Activated T-cell treated with anti-CD3 and anti-CD28 coated beads, Interleukin-2, amount 50 U/mL, for 1 hour (primary cell): ENCODE results near the gene DNAAF3.

Experiments used
- DNase-seq: peaks from one replicate; pipeline ENCODE4 v3.0.0-alpha.2; 2020

The DNAAF3 gene

DNA sequence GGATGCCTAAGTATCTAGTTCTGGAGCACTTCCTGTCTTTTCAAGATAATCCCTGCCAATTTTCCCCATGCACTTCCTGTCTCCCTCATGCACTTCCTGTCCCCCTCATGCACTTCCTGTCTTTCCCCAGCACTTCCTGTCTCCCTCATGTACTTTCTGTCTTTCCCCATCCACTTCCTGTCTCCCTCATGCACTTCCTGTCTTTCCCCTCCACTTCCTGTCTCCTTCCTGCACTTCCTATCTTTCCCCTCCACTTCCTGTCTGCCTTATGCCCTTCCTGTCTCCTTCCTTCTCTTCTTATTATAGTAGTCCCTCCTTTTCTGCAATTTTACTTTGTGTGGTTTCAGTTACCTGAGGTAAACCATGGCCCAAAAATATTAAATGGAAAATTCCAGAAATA, 14.4 kb downstream of the DNAAF3 start:
- no peak for DNase-seq

GRCh38 chr19:55149078-55150003, 17.1 kb downstream of the DNAAF3 start, which contains the start of gene TNNT1:
Gene TNNT1 (minus strand): TSS chr19:55149206. CDS start chr19:55147157, 2,049 bp downstream.
- no peak for DNase-seq

- no peak for DNase-seq
Observed at GRCh38 chr19:55147545-55148251, 18.7 kb downstream of the DNAAF3 start.

- no peak for DNase-seq
Observed at GRCh38 chr19:55146705-55147273, 19.6 kb downstream of the DNAAF3 start.

DNA sequence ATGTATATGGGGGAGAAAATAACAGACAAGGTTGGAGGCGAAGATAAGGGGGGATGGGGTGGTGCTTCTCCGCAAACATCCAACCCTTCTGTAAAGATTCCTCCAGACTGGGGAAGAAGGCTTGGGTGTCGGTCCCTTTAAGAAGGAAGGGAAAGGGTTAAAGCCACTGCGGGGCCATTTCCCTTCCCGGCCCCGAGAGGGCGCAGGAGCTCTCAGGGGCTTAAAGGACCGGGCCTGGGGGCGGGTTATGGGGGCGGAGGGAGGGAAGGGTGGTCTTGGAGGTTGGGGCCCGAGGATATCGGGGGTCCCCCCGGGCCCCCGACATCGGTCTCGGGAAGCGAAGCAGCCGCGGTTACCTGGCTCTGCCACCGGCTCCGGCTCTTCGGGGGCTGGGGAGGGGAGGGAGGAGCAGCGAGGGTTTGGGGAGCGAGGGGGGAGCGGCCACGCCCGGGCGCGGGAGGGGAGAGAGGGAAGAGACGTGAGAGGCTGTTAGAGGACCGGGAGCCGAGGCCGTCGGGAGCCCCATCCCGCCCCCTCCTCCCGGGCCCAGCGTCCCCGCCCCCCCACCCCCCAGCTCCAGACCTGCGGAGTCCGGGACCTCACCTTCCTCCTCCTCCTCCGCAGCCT, 20.2 kb downstream of the DNAAF3 start:
- DNase-seq = peak; percentile 37

DNA sequence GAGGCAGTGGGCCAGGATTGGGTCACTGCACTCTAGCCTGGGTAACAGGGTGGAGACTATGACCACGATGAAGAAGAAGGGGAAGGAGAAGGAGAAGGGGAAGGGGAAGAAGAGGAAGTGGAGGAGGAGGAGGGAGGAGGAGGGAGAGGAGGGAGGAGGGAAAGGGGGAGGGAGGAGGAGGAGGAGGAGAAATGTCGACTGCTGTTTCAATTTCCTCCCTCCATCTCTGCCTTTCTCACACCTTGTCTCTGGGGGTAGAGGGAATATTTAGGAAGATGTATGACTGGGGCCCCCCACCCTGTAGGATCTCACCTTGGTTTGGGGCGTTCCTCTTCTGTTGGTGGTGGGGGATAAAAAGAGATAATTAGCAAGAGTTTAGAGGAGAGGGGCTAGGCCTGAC, 21.2 kb downstream of the DNAAF3 start:
- no peak for DNase-seq

- no peak for DNase-seq
Observed at GRCh38 chr19:55141696-55142095, 24.7 kb downstream of the DNAAF3 start.

- DNase-seq = no peak
Observed at GRCh38 chr19:55137915-55138314, 28.5 kb downstream of the DNAAF3 start.

GRCh38 chr19:55136399-55137102, 29.9 kb downstream of the DNAAF3 start:
- DNase-seq = no peak

- no peak for DNase-seq
Observed at GRCh38 chr19:55134736-55135135, 31.7 kb downstream of the DNAAF3 start.

DNA sequence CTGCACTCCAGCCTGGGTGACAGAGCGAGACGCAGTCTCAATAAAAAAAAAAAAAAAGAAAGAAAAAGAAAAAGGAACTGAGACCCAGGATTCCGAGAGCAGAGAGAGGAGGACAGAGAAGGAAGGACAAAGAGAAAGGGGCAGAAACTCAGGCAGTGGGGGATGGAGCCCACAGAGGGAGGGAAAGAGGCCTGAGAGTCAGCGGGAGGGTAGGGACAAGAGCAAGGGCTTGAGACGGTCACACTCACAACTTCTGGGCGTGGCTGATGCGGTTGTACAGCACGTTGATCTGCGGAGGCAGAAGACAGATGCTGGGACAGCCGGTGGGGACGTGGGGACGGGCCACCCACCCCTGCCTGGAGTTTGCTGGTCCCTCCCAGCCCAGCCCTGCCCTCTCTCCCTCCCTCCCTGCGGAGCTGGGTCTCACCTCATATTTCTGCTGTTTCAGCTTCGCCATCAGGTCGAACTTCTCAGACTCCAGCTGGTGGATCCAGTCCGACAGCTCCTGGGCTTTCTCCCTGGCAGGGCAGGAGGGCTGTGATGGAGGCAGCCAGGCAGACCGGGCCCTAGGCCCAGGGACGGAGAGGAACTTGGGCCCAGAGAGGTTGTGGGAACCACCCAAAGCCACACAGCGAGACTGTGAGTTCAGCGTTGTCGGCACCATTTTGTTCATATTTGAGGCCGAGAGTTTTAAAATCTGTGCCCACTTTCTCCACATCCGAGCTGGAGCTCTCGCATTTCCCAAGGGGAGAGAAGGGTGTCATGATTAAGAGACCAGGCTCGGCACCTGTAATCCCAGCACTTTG, 32.6 kb downstream of the DNAAF3 start:
- no peak for DNase-seq

- DNase-seq = no peak
Observed at GRCh38 chr19:55132453-55133129, 33.8 kb downstream of the DNAAF3 start.

DNA sequence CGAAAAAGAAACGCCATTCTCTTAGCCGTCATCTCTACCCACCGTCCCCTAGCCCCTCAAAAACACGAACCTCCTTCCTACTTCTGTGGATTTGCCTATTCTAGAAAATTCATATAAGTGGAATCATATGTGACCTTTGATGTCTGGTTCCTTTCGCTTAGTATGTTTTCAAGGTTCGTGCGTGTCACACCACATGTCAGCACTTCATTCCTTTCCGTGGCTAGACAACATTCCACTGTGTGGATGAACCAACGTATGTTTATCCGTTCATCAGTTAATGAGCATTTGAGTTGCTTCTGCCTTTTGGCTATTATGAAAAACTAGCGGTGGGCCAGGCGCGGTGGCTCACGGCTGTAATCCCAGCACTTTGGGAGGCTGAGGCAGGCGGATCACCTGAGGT, 35.0 kb downstream of the DNAAF3 start:
- DNase-seq = no peak

GRCh38 chr19:55119053-55119452, 47.4 kb downstream of the DNAAF3 start:
- DNase-seq = no peak

- DNase-seq = no peak
Observed at GRCh38 chr19:55118401-55118991, 47.9 kb downstream of the DNAAF3 start.

GRCh38 chr19:55117663-55118391, 48.6 kb downstream of the DNAAF3 start:
- peak; percentile 95 for DNase-seq

GRCh38 chr19:55116859-55117662, 49.4 kb downstream of the DNAAF3 start, which contains the start of gene PPP1R12C:
Gene PPP1R12C (minus strand): TSS chr19:55117637. CDS start chr19:55117543, 94 bp downstream.
- no peak for DNase-seq

GRCh38 chr19:55116232-55116858, 50.1 kb downstream of the DNAAF3 start:
- DNase-seq = peak; percentile 52
